Stimulated activated CD8-positive, alpha-beta memory T cell treated with anti-CD3 and anti-CD28 coated beads, Interleukin-12 subunit alpha, Interleukin-12 subunit beta, amount 100 ng/mL, for 24 hours (primary cell): ENCODE data around the gene OR5F1.

Experiments used
- DNase-seq: peaks from one replicate; pipeline ENCODE4 v3.0.0-alpha.2; 2020; ENCODE audit errors: extremely low read depth

The OR5F1 gene

DNA sequence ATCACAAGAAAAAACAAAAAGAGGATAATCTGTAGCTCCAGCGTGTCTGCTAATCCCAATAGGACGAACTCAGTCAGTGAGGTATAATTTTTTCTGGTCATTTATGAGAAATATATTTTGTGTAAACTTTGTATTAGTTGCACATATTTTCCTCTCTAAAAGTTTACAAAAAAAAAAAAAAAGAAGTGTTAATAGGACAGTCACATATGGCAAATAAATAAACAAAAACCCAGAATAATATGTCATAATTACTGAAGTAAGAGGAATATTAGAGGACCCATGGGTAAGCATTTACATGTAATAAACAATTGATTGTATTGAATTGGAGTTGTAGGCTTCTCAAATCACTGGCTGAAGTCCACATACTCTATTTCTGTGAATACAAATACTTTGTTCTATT, at the start of gene OR5F1:
TSS of gene OR5F1 (minus strand) at position 101 of the 400 bp plus-strand sequence. CDS start at position 101, 0 bp downstream.
- no peak for DNase-seq

DNA sequence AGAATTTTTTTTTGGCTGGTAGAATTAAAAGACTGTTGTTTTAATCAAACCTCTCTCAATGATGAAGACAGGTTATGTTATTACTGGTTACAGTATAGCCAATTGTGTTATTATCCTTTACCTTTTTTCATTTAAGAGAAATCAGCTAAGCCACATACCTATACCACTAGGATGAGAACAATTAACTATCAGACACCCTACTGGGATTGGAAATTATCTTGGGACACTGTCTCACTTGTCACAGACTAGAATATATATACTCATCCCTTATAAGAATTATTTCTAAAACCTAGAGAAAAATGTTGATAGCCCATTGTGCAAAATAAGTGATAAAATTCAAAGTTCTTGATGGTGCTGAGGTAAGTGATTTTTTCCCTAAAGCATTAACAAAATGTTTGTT, 32.9 kb upstream of the OR5F1 start, which contains the start of gene OR5AS1:
TSS of gene OR5AS1 (plus strand) at position 301 of the 400 bp plus-strand sequence. CDS start 2,765 bp downstream, outside the sequence.
- no peak for DNase-seq

DNA sequence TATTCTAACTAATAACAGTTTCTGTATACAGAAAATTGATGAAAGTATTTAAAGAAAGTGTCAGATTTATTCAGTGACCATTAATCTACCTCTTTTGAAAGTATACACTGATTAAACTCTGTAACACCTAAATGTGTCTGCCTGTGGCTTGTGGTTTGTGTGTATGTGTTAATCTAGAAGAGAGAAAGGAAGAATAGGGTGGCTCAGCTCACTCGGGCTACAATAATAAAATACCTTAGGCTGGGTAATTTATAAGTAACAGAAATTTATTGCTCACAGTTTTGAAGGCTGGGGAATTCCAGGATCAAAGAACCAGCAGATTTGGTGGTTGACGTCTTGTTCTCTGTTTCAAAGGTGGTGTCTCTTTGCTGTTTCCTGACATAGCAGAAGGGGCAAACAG, 19.4 kb upstream of the OR5F1 start:
- DNase-seq: no peak

DNA sequence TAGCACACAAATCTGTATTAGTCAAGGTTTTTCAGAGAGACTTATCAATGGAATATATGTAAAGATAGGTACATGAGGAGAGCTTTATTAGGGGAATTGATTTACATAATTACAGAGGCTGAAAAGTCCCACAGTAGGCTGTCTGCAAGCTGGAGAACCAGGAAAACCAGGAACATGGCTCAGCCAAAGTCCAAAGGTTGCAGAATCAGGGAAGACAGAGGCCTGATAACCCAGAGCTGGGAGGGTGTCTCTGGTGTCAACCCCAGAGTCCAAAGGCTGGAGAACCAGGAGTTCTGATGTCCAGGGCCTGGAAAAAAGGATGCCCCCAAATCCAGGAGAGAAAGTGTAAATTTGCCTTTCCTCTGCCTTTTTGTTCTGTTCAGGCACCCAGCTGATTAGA, 16.3 kb upstream of the OR5F1 start:
- DNase-seq: no peak

DNA sequence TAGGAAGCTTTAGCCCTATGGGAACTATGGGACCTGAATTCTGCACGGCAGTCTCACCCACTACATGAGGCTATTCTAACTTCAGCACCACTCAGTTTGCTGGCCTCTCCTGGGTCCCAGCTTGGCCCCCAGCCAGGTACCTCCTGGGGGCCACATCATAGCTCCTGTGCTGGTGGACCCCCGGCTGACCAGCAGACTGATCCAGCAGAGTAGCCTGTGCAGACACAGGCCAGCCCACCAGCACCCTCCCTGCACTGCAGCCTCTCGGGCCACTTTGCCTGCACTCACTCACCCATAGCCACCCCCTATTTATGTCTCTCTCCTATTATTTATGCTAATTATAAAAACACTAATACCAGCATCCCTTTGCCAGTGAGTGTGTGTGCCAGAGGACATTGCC, 23.5 kb downstream of the OR5F1 start:
- DNase-seq: no peak

DNA sequence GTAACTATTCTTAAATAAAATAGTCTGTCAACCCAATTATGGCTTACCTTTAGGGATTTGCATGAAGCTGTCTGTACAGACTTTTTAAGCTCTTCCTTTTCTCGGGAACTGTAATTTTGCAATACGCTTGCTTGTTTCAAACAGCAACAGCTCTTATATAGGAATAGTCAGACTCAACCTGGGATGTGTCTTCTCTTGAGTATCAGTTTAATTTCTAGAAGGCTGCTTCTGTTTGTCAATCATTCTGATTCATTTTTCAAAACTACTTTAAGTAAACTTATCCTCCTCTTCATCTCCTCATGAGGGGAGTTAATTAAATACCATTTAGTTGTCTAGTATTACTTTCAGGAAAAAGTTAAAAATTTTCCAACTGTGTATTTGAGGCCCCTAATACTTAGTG, 24.6 kb downstream of the OR5F1 start, which contains the start of gene OR10AG1:
TSS of gene OR10AG1 (minus strand) at position 101 of the 400 bp plus-strand sequence. CDS start at position 63, 38 bp downstream.
- DNase-seq: no peak

DNA sequence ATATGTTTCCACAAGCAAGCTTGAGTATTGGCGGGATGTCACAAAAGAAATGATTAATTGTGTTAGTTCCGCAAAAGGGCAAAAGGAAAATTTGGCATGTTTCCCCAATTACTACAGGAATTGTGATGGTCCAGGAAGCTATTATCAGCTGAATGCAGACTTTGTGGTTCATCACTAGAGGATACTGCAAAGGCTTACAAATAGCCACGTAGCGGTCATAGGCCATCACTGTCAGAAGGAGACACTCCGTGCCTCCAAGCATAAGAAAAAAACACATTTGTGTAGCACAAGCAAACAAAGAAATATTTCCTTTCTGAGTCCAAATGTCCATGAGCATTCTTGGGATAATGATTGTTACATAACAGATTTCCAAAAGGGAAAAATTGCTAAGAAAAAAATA, 26.5 kb downstream of the OR5F1 start:
- no peak for DNase-seq

DNA sequence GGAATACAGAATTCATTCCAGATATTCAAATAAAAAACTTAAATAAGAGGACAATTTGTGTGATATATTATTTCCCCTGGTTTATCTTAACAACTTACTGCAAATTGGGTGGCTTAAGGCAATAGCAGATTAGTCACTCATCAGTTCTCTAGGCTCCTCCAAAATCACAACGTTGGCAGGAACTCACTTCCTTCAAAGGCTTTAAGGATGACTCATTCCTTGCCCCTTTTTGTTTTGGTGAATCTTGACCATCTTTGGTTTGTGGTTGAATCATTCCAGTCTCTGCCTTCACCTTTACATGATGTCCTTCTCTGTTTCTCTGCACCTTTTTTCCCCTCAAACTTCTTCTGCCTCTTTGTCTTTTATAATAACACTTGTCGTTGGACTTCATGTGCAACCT, 28.0 kb downstream of the OR5F1 start:
- no peak for DNase-seq

DNA sequence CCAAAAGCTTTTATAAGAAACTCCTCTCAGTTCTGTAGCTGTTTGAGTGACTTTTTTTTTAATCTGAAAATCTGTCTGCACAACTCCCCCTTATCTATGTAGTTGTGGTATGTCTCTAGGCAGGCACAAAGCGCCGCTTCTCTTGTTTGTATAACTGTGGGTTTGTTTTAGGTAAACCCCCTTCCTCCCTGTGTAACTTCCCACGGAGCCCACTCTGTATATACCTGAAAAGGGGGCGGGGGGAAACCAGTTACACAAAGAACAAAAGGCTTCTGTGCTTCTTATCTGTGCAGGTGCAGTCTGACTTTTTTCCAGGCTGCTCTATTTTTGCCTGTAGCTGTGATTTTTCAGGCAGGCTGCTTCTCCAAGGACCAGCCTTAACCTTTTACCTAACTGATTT, 37.9 kb downstream of the OR5F1 start:
- no peak for DNase-seq

DNA sequence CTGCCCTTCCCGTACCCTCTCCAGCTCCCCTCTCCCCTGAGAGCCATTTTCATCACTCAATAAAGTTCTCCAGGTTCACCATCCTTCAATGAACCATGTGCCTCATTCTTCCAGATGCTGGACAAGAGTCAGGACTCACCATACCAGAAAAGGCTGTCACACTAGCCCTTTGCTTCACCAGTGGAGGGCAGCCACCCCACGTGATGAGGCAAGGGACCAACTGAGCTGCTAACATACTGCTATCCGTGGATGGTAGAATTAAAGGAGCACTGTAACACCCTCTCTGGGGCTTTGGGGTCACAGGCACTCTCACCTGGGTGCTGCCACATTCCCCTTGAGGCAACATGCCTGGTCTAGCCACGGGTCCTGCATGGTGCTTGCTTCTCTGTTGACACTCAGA, 45.1 kb downstream of the OR5F1 start:
- DNase-seq: no peak
